Right cardiac atrium (tissue), 5 donors: Measurements from ENCODE around the gene REELD1. TPM values are rescaled to one million over a fixed set of nuclear protein-coding genes. Genes with fewer than 3 reads are reported as not detected.

Experiments used
- ATAC-seq, 2 donors: fragments of 200-7000 bp; cut with Tn5 transposase; one replicate each; pipeline versions ENCODE4 v1.8.0 to v1.9.1; 2020; ENCODE audit warnings: moderate library complexity in 2 of 2, mild to moderate bottlenecking in 1 of 2
- DNase-seq, 3 donors: peaks; one replicate each; pipeline ENCODE4 v3.0.0-alpha.2; 2020
- H3K27ac ChIP-seq: one replicate; pipeline ENCODE4 v1.5.1; 2013; ENCODE audit warnings: mild to moderate bottlenecking, low read length, control low read depth, moderate library complexity
- H3K27me3 ChIP-seq: one replicate; pipeline ENCODE4 v1.6.1; 2013; ENCODE audit not compliant: control insufficient read depth, insufficient read depth
- H3K4me1 ChIP-seq: one replicate; pipeline ENCODE4 v1.6.1; 2013; ENCODE audit warnings: low read length; ENCODE audit not compliant: control insufficient read depth, insufficient read depth
- H3K4me3 ChIP-seq: one replicate; pipeline ENCODE4 v1.5.1; 2013; ENCODE audit warnings: low read length, control low read depth
- H3K9me3 ChIP-seq: one replicate; pipeline ENCODE4 v1.6.1; 2013; ENCODE audit warnings: low read length; ENCODE audit not compliant: control insufficient read depth
- WGBS: extraction: QIAGEN DNeasy Blood & Tissue Kit; methylation state at CpG from one replicate; pipeline ENCODE4 v1.1.7; 2013; 5-methylcytosine and 5-hydroxymethylcytosine counted together
- intact Hi-C, 4 donors: fragments of 100-400 bp; cut with DNase I; formaldehyde crosslinking; loops; one replicate each; pipeline versions ENCODE4 v1.11.0 to v1.14.0; 2022 to 2023
- long read RNA-seq, 4 donors: library from polyadenylated mRNA; unstranded; transcript quantifications; one replicate each; pipeline ENCODE4 v2.0.0, GENCODE V29; 2020 to 2021
- polyA plus RNA-seq: library from polyadenylated mRNA; stranded (reverse); fragments of 200-250 nt; gene quantifications from one replicate; pipeline ENCODE4 v1.2.3, GENCODE V29; 2013
- total RNA-seq, 4 donors: library from RNA; stranded (reverse); fragmentation: NEBNext Ultra II Directional; extraction: Animal tissue kit (Norgen Biotek cat#: 25700); gene quantifications; one replicate each; pipeline ENCODE4 v1.2.1, GENCODE V29; 2021
- donor health status: healthy with polysubstance abuse.
- donor health status: DM: no; HTN: yes; CAD: no.
- donor health status: DM: no; HTN: no; CAD: no.
- donor health status: DM: no; HTN: yes; CAD: no; lungs with severe emphysema.
- donor health status: DM: yes; HTN: yes; CAD: no.

The REELD1 gene
- total RNA-seq (under 1 TPM in 1 of 4 donors, not detected in 3; 0.17 TPM), polyA plus RNA-seq (0.18 TPM)
- long read RNA-seq, donor 1: 0 reads
- long read RNA-seq, donor 2: 0 reads
- long read RNA-seq, donor 3: 0 reads
- long read RNA-seq, donor 4: 0 reads

DNA sequence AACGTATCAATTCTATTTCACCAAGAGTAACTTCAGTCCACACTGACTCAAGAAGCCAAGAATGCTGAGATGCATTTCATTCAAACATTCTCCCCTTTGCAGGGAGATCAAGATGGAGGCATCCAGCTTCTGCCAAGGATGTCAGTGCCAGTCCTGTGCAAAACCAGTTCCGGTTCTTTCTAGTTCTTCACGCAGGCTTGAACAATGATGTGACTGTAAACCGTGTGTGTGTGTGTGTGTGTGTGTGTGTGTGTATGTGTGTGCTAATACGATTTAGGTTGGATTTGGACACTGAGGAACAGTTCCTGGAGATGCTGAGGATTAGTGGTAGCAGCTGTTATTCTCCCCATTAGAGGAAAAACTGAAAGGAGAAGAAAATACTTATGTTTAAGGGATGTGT lies at the start of gene REELD1:
TSS of gene REELD1 (plus strand) at position 301 of the 400 bp plus-strand sequence. CDS start 2,415 bp downstream, outside the sequence.
- Histone ChIP-seq H3K4me1 (no peaks in the 10 kb centered on the region), H3K9me3 (no peaks in the 10 kb centered on the region), H3K27me3 (no peaks in the 10 kb centered on the region), H3K4me3 (no peak within 1 kb of the TSS), H3K27ac (no peak within 1 kb of the TSS)
- intact Hi-C loops: no loop called here
- ATAC-seq (no peak), DNase-seq (no peak)
- WGBS: 84% methylated on average over 5 of the region's 5 CpGs

GRCh38 chr4:146165221-146165620 lies 49.1 kb upstream of the REELD1 start:
- DNase-seq: no peak
- no peaks in the 10 kb centered on the region for H3K27me3 ChIP-seq
- no peak overlapping the region for H3K27ac ChIP-seq
- intact Hi-C loops: no loop called here
- ATAC-seq: no peak
- H3K4me3 ChIP-seq: no peak overlapping the region
- H3K4me1 ChIP-seq: no peaks in the 10 kb centered on the region
- 68% methylated on average over 1 of the region's 1 CpG for WGBS
- no peaks in the 10 kb centered on the region for H3K9me3 ChIP-seq

DNA sequence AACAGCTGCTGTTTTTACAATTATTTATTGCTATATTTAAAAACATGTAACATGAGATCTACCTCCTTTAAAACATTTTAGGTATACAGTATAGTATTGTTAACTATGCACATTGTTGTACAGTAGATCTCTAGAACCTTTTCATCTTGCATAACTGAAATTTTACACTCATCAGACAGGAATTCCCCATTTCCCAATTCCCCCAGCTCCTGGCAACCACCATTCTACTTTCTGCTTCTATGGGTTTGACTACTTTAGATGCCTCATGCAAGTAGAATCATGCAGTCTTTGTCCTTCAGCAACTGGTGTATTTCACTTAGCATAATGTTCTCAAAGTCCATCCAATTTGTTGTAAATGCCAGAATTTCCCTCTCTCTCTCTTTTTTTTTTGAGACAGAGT lies 48.5 kb upstream of the REELD1 start:
- no peak for ATAC-seq
- Histone ChIP-seq H3K4me3 (no peak overlapping the region), H3K4me1 (no peaks in the 10 kb centered on the region), H3K27me3 (no peaks in the 10 kb centered on the region), H3K27ac (no peak overlapping the region), H3K9me3 (no peaks in the 10 kb centered on the region)
- DNase-seq: no peak
- intact Hi-C loops: no loop called here

DNA sequence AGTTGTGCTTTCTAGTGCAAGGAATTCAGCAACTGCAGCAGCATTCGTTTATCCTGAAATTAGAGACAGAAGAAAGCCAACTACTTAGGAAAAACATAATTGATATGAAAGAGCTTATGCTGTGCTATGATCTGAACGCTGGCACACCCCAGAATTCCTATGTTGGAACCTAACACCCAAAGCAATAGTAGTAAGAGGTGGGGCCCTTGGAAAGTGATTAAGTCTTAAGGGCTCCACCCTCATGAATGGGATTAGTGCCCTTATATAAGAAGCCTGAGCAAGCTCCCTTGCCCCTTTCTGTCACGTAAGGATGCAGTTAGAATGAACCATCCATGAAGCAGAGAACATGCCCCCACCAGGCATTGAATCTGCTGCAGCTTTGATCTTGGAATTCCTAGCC lies 44.2 kb upstream of the REELD1 start:
- intact Hi-C loops: loop anchor here in 1 of 4 donors (10.0 kb wide), 1 partner anchor 215 kb away; no protein-coding TSS in a partner anchor
- WGBS: 84% methylated on average over 3 of the region's 3 CpGs

GRCh38 chr4:146175541-146176453 lies 38.5 kb upstream of the REELD1 start, which contains the start of gene LSM6:
Gene LSM6, plus strand, starts transcription at chr4:146175718. Its CDS starts 7,204 bp downstream, at chr4:146182922.
- H3K27me3 ChIP-seq: no peaks in the 10 kb centered on the region
- DNase-seq (peak; percentile 89 to 94 (median 93)), ATAC-seq (peak; percentile 98 to 99)
- peak within 1 kb of the TSS; percentile 61 for H3K4me3 ChIP-seq
- H3K4me1 ChIP-seq: peaks cover 14% of the 10 kb centered on the region
- H3K27ac ChIP-seq: peak within 1 kb of the TSS; percentile 59
- WGBS: under 1% methylated on average over 75 of the region's 75 CpGs
- intact Hi-C loops: loop anchor here in 1 of 4 donors (10.0 kb wide), 1 partner anchor 221 kb away; no protein-coding TSS in a partner anchor
- H3K9me3 ChIP-seq: no peaks in the 10 kb centered on the region

More for the DNA sequence above, 44.2 kb upstream of the REELD1 start:
- no peak for ATAC-seq
- Histone ChIP-seq H3K9me3 (no peaks in the 10 kb centered on the region), H3K4me3 (no peak overlapping the region), H3K27me3 (no peaks in the 10 kb centered on the region), H3K4me1 (no peaks in the 10 kb centered on the region), H3K27ac (no peak overlapping the region)
- no peak for DNase-seq

- Histone ChIP-seq H3K4me1 (peaks cover 14% of the 10 kb centered on the region), H3K4me3 (peak overlapping the region; percentile 61), H3K27ac (no peak overlapping the region), H3K9me3 (no peaks in the 10 kb centered on the region), H3K27me3 (no peaks in the 10 kb centered on the region)
- 58% methylated on average over 2 of the region's 2 CpGs for WGBS
- DNase-seq (no peak), ATAC-seq (no peak)
- intact Hi-C loops: loop anchor here in 1 of 4 donors (10.0 kb wide), 1 partner anchor 222 kb away; no protein-coding TSS in a partner anchor
These were observed 37.4 kb upstream of the REELD1 start for GRCh38 chr4:146176891-146177290.

DNA sequence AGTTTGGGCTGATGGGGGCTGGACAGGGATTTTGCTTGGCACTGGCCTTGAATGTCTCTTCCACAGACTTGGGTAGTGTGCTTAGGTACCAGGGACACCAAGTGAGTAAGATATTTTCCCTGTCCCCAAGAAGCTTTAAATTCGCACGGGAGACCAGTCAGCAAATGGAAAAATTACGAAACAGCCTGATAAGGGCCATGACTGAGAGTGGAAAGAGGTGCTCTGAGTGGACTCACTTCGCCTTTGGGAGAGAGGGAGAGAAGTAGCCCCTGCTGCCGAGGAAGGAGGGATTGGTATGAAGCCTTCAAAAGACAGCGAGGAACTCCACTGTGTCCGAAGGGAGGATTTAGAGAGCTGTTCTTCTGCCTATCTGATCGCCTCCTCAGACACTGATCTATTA lies 36.2 kb upstream of the REELD1 start:
- 75% methylated on average over 8 of the region's 8 CpGs for WGBS
- H3K4me3 ChIP-seq: no peak overlapping the region

DNA sequence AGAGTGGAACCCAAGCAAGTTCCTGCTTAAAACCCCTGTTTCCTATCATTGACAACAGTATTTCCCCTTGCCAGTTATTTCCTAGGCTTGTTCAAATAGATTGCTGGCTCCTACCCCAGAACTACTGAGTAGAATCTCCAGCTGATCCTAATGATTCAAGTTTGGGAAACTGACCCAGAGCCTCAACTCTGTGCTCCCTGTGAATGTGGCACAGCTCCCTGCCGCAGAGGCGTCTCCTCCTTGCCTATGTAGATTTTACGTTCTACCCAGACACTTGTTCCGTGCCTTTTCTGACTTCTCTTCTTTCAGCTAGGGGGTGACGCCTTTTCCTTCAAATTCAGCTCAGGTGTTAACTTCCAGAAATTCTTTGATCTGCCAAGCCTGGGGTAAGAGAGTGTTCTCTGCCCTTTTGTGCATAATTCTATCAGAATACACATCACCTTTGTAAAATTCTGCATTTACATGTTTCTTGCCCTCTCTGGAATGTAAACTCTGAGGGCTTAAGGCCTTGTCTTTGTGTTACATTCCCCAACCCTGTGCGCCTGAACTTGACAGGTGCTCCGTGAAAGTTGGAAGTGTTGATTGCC lies 34.5 kb upstream of the REELD1 start:
- ATAC-seq (no peak), DNase-seq (no peak)
- 51% methylated on average over 7 of the region's 7 CpGs for WGBS
- Histone ChIP-seq H3K27ac (no peak overlapping the region), H3K4me1 (peaks cover 14% of the 10 kb centered on the region), H3K4me3 (no peak overlapping the region), H3K9me3 (no peaks in the 10 kb centered on the region), H3K27me3 (no peaks in the 10 kb centered on the region)
- intact Hi-C loops: loop anchor here in 1 of 4 donors (10.0 kb wide), 1 partner anchor 225 kb away; no protein-coding TSS in a partner anchor

More for the DNA sequence above, 36.2 kb upstream of the REELD1 start:
- Histone ChIP-seq H3K27me3 (no peaks in the 10 kb centered on the region), H3K9me3 (no peaks in the 10 kb centered on the region), H3K27ac (no peak overlapping the region), H3K4me1 (peaks cover 14% of the 10 kb centered on the region)
- intact Hi-C loops: loop anchor here in 1 of 4 donors (10.0 kb wide), 1 partner anchor 223 kb away; no protein-coding TSS in a partner anchor
- no peak for DNase-seq
- ATAC-seq: peak in 1 of 2 donors; percentile 13

GRCh38 chr4:146182443-146182842 lies 31.9 kb upstream of the REELD1 start:
- ATAC-seq: no peak
- WGBS: 98% methylated on average over 3 of the region's 3 CpGs

DNA sequence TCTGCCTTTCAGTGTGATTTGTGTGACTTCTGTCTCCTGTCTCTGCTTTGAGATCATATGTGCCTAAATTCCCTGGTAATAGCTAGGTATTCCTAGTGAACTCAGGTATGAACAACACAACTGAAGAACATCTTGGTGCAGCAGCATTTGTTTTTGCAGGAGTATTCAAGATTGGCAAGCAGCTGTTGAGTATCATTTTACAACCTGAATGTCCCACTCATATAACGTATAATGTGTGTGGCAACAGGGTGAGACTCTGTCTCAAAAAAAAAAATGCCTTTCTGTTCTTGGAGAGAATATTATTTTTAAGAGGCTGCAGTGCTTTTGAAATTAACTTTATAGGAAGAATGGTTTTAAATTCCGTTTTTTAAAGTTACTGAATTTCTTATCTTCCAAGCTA lies 31.1 kb upstream of the REELD1 start:
- peaks cover 8% of the 10 kb centered on the region for H3K4me1 ChIP-seq
- no peak for DNase-seq
- H3K4me3 ChIP-seq: no peak overlapping the region
- no peak for ATAC-seq
- WGBS: 85% methylated on average over 2 of the region's 2 CpGs
- H3K27ac ChIP-seq: no peak overlapping the region
- intact Hi-C loops: no loop called here
- H3K27me3 ChIP-seq: no peaks in the 10 kb centered on the region
- H3K9me3 ChIP-seq: no peaks in the 10 kb centered on the region

More at GRCh38 chr4:146182443-146182842, 31.9 kb upstream of the REELD1 start:
- H3K27ac ChIP-seq: no peak overlapping the region
- no peaks in the 10 kb centered on the region for H3K27me3 ChIP-seq
- peaks cover 11% of the 10 kb centered on the region for H3K4me1 ChIP-seq
- intact Hi-C loops: no loop called here
- no peak overlapping the region for H3K4me3 ChIP-seq
- H3K9me3 ChIP-seq: no peaks in the 10 kb centered on the region
- DNase-seq: no peak

- 93% methylated on average over 4 of the region's 4 CpGs for WGBS
- intact Hi-C loops: no loop called here
- ATAC-seq: no peak
These were observed 28.3 kb upstream of the REELD1 start for GRCh38 chr4:146186041-146186440.

More at GRCh38 chr4:146186041-146186440, 28.3 kb upstream of the REELD1 start:
- no peak for DNase-seq
- H3K4me3 ChIP-seq: no peak overlapping the region
- H3K27ac ChIP-seq: no peak overlapping the region
- H3K27me3 ChIP-seq: no peaks in the 10 kb centered on the region
- no peaks in the 10 kb centered on the region for H3K9me3 ChIP-seq
- peaks cover 5% of the 10 kb centered on the region for H3K4me1 ChIP-seq
